Tibial artery (tissue), 4 donors: ENCODE results near the gene SLC24A3.

Source experiments
- DNase-seq, 2 donors: peaks; one replicate each; pipeline ENCODE4 v3.0.0-alpha.2; 2019
- H3K27ac ChIP-seq, 2 donors: fragments of 200-600 bp; sonication (generic) in 1 of 2; 1 replicate in 1 of 2; 2 replicates in 1 of 2; pipeline ENCODE4 v1.5.1; 2018 to 2019; ENCODE audit warnings: mild to moderate bottlenecking in 1 of 2
- H3K27me3 ChIP-seq, 2 donors: fragments of 200-600 bp; sonication (generic) in 1 of 2; one replicate each; pipeline versions ENCODE4 v1.5.1 to v1.6.0; 2016 to 2019
- H3K36me3 ChIP-seq, 3 donors: fragments of 200-600 bp; sonication (generic) in 2 of 3; one replicate each; pipeline ENCODE4 v1.5.1; 2016 to 2019; ENCODE audit warnings: mild to moderate bottlenecking in 2 of 3
- H3K4me1 ChIP-seq, 4 donors: fragments of 200-600 bp; sonication (generic) in 2 of 4; 1 replicate in 3 of 4; 2 replicates in 1 of 4; pipeline ENCODE4 v1.5.1; 2016 to 2019
- H3K4me3 ChIP-seq, 2 donors: fragments of 200-600 bp; sonication (generic) in 1 of 2; 1 replicate in 1 of 2; 2 replicates in 1 of 2; pipeline ENCODE4 v1.5.1; 2018 to 2019; ENCODE audit warnings: mild to moderate bottlenecking in 2 of 2
- H3K9me3 ChIP-seq, 3 donors: fragments of 200-600 bp; sonication (generic) in 1 of 3; one replicate each; pipeline ENCODE4 v1.5.1; 2016 to 2019
- CTCF ChIP-seq, 2 experiments: fragments of 200-600 bp in 1 of 2; fragments of 450-650 bp in 1 of 2; IDR thresholded peaks; one replicate each; pipeline ENCODE4 v1.5.1; 2017 to 2019; ENCODE audit warnings: antibody characterized with exemption in 2 of 2, mild to moderate bottlenecking in 1 of 2, moderate library complexity in 1 of 2
- intact Hi-C: fragments of 100-400 bp; cut with DNase I; formaldehyde crosslinking; loops from one replicate; pipeline ENCODE4 v1.15.0; 2023; ENCODE audit warnings: low total_unique reads

Gene SLC24A3

DNA sequence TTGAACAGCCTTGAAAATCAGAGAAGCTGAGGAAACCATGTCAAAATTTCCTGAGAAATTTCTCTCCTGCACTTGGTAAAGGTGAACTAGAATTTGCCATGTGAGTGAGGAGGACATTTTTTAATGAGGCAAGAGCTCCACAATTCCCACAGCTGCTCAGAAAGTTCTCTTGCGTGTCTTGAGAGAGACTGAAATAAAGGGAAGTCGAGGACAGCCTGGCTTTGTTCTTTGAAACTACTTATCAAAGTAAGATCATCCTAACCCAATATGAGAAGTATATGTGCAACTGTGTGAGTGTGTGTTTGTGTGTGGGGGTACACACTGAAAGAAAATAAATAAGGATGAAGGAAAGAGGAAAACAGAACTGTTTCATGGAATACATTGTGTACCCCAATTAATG lies 163.4 kb downstream of the SLC24A3 start:
- Histone ChIP-seq H3K27me3 (no peaks in the 10 kb centered on the region), H3K9me3 (no peaks in the 10 kb centered on the region), H3K4me1 (peaks cover 0 to 28% (median 8%) of the 10 kb centered on the region in 4 donors), H3K36me3 (no peaks in the 10 kb centered on the region), H3K27ac (no peak overlapping the region), H3K4me3 (no peak overlapping the region)
- DNase-seq, result no peak
- intact Hi-C loops, result no loop called here
- TF ChIP-seq CTCF (IDR thresholded peaks at IDR 0.05), result no peak

DNA sequence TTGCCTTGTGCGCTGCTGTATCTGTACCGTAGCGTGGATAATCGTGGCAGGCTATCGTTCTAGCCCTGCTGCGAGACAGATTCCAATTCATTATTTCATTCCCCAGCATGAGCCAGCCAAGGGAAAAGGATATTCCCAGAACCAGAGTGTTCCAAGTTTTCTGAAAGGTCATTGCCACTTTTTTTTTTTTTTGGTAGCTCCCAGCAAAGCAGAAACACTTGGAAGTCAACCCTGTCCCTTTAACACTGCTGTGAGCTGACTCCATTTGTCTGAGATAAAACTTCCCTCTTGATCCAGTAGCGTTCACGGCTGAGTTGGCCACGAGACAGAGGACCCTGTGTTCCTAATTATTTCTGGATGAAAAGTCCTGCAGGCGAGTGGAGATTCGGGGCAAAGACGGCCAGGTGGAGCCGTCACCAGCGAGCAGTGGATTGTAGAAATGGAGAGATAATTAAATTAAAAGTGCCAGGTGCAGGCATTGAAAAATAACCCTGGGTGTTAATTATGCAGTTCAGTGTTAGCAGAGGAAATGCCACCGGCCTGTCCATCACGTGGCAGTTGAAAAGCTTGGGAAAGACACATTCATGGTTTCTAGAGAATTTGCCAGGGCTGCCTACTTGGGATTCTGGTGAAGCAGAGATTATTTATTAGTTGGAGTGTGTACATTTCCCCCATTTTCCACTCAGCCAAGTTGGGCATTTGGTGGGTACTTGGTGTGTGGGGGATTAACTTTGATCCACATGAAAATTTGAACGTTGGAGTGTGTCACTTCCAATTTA lies 164.2 kb downstream of the SLC24A3 start:
- H3K27ac ChIP-seq, result peak overlapping the region; percentile 8 to 15
- no peak for TF ChIP-seq CTCF (IDR thresholded peaks at IDR 0.05)

GRCh38 chr20:19378058-19378457 lies 165.6 kb downstream of the SLC24A3 start:
- no peak for DNase-seq
- H3K27ac ChIP-seq, result no peak overlapping the region
- no peak overlapping the region for H3K4me3 ChIP-seq
- no peak for TF ChIP-seq CTCF (IDR thresholded peaks at IDR 0.05)
- intact Hi-C loops, result no loop called here
- H3K27me3 ChIP-seq, result no peaks in the 10 kb centered on the region
- no peaks in the 10 kb centered on the region for H3K9me3 ChIP-seq
- H3K4me1 ChIP-seq, result peaks cover 0 to 28% (median 8%) of the 10 kb centered on the region in 4 donors
- no peaks in the 10 kb centered on the region for H3K36me3 ChIP-seq

More for the DNA sequence above, 164.2 kb downstream of the SLC24A3 start:
- intact Hi-C loops, result no loop called here
- no peak for DNase-seq
- Histone ChIP-seq H3K4me1 (peaks cover 0 to 28% (median 8%) of the 10 kb centered on the region in 4 donors), H3K9me3 (no peaks in the 10 kb centered on the region), H3K4me3 (peak overlapping the region; percentile 9 to 13), H3K27me3 (no peaks in the 10 kb centered on the region), H3K36me3 (no peaks in the 10 kb centered on the region)

- Histone ChIP-seq H3K9me3 (no peaks in the 10 kb centered on the region), H3K4me3 (no peak overlapping the region), H3K27ac (no peak overlapping the region), H3K27me3 (no peaks in the 10 kb centered on the region), H3K4me1 (peaks cover 0 to 28% (median 7%) of the 10 kb centered on the region in 4 donors), H3K36me3 (no peaks in the 10 kb centered on the region)
- intact Hi-C loops, result no loop called here
- no peak for TF ChIP-seq CTCF (IDR thresholded peaks at IDR 0.05)
- no peak for DNase-seq
Observed at GRCh38 chr20:19380211-19380610, 167.8 kb downstream of the SLC24A3 start.

DNA sequence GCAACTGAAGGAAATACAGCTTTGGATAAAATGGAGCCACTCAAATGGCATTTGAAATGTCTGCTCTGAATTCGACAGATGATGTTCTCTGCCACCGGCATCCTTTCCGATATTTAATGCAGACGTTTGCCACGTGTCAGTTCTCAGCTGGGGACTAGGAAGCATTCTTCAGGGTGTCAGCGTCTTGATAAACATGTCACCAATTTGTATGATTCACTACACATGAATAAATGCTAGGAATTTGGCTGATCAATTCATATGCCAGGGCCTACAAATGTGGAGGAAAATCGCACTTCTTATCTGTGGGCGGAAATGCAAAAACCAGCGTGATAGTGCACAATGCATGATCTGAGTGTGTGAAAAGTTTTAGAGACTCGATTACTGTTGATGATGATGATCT lies 169.5 kb downstream of the SLC24A3 start:
- DNase-seq, result no peak
- peaks cover 0 to 23% (median 3%) of the 10 kb centered on the region in 4 donors for H3K4me1 ChIP-seq
- no peak overlapping the region for H3K4me3 ChIP-seq
- TF ChIP-seq CTCF (IDR thresholded peaks at IDR 0.05), result no peak
- no peaks in the 10 kb centered on the region for H3K9me3 ChIP-seq
- H3K36me3 ChIP-seq, result no peaks in the 10 kb centered on the region
- intact Hi-C loops, result no loop called here
- H3K27me3 ChIP-seq, result no peaks in the 10 kb centered on the region
- no peak overlapping the region for H3K27ac ChIP-seq
